SK-N-SH (cell line): ENCODE results near the gene SLC17A2.

Source experiments
- GATA2 ChIP-seq: sonication (generic); formaldehyde crosslinking; IDR thresholded peaks from 2 replicates; pipeline ENCODE4 v1.5.0; 2020; ENCODE audit warnings: mild to moderate bottlenecking, missing genetic modification reagents
- TF ChIP-seq, protein P1 (sequence below): fragments of 200-600 bp; sonication (generic); IDR thresholded peaks from 2 replicates; pipeline ENCODE4 v1.6.1; 2017; ENCODE audit warnings: antibody characterized with exemption, mild to moderate bottlenecking, moderate library complexity

DNA sequence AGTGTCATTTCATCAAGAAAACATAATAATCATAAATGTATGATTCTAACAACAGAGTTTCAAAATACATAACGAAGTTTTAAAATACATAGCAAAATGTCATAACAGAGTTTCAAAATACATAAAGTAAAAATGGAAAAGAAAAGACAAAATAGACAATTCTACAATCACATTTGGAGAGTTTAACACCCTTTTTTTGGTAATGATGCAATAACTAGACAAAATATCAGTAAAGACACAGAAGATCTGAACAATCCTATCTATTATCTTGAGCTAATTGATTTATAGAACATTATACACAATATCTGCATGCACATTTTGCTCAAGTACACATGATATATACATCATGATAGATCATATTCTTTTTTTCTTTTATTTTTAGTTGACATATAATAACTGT is 13.4 kb upstream of the SLC17A2 start:
- TF ChIP-seq, protein P1, sequence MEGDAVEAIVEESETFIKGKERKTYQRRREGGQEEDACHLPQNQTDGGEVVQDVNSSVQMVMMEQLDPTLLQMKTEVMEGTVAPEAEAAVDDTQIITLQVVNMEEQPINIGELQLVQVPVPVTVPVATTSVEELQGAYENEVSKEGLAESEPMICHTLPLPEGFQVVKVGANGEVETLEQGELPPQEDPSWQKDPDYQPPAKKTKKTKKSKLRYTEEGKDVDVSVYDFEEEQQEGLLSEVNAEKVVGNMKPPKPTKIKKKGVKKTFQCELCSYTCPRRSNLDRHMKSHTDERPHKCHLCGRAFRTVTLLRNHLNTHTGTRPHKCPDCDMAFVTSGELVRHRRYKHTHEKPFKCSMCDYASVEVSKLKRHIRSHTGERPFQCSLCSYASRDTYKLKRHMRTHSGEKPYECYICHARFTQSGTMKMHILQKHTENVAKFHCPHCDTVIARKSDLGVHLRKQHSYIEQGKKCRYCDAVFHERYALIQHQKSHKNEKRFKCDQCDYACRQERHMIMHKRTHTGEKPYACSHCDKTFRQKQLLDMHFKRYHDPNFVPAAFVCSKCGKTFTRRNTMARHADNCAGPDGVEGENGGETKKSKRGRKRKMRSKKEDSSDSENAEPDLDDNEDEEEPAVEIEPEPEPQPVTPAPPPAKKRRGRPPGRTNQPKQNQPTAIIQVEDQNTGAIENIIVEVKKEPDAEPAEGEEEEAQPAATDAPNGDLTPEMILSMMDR: no peak
- TF ChIP-seq GATA2 (CRISPR knock-in tag): no peak
